Liver (tissue), 3 donors: Measurements from ENCODE around the gene DIAPH2.
"Not testable (repeated sequence)": the region's sequence is repeated elsewhere in the genome, so short reads cannot be mapped to it uniquely, and the experiment has no call there.

Experiments used
- JUND ChIP-seq, 2 donors: IDR thresholded peaks; 2 replicates each; pipeline ENCODE4 v1.6.1; 2016; ENCODE audit warnings: antibody characterized with exemption in 2 of 2
- RAD21 ChIP-seq, 2 donors: IDR thresholded peaks; 2 replicates each; pipeline ENCODE4 v1.6.1; 2016; ENCODE audit warnings: antibody characterized with exemption in 2 of 2, mild to moderate bottlenecking in 2 of 2
- RXRA ChIP-seq, 2 donors: IDR thresholded peaks; 2 replicates each; pipeline ENCODE4 v1.6.1; 2017 to 2018; ENCODE audit warnings: antibody characterized with exemption in 2 of 2, mild to moderate bottlenecking in 1 of 2
- YY1 ChIP-seq: IDR thresholded peaks from 2 replicates; pipeline ENCODE4 v1.6.1; 2016; ENCODE audit warnings: antibody characterized with exemption, mild to moderate bottlenecking
- ZBTB33 ChIP-seq: IDR thresholded peaks from 2 replicates; pipeline ENCODE4 v1.6.1; 2016; ENCODE audit warnings: antibody characterized with exemption
- TF ChIP-seq, protein P1 (sequence below): fragments of 150-350 bp; IDR thresholded peaks from 2 replicates; pipeline ENCODE4 v1.5.1; 2017; ENCODE audit warnings: improper control_type of control experiment, low read depth, low read length; ENCODE audit not compliant: missing input control
- TF ChIP-seq, protein P2 (sequence below): IDR thresholded peaks from 2 replicates; pipeline ENCODE4 v1.6.1; 2016; ENCODE audit warnings: antibody characterized with exemption
- donor health status: healthy.
- donor health status: healthy.

DNA sequence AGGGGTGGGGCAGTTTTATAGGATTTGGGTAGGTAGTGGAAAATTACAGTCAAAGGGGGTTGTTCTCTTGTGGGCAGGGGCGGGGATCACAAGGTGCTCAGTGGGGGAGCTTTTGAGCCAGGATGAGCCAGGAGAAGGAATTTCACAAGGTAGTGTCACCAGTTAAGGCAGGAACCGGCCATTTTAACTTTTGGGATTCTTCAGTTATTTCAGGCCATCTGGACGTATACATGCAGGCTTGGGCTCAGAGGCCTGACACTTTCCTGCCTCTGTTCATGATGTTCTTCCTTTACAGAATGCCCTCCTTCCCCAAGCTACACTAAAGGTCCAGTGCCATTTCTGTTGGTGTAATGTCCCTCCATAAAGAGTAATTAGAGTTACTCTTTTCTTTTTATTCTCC is 157.2 kb downstream of the DIAPH2 start:
- TF ChIP-seq YY1; RAD21 (IDR thresholded peaks at IDR 0.05); JUND (IDR thresholded peaks at IDR 0.05); RXRA (IDR thresholded peaks at IDR 0.05); ZBTB33: not testable (repeated sequence)
- TF ChIP-seq, protein P1, sequence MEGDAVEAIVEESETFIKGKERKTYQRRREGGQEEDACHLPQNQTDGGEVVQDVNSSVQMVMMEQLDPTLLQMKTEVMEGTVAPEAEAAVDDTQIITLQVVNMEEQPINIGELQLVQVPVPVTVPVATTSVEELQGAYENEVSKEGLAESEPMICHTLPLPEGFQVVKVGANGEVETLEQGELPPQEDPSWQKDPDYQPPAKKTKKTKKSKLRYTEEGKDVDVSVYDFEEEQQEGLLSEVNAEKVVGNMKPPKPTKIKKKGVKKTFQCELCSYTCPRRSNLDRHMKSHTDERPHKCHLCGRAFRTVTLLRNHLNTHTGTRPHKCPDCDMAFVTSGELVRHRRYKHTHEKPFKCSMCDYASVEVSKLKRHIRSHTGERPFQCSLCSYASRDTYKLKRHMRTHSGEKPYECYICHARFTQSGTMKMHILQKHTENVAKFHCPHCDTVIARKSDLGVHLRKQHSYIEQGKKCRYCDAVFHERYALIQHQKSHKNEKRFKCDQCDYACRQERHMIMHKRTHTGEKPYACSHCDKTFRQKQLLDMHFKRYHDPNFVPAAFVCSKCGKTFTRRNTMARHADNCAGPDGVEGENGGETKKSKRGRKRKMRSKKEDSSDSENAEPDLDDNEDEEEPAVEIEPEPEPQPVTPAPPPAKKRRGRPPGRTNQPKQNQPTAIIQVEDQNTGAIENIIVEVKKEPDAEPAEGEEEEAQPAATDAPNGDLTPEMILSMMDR, result not testable (repeated sequence)
- TF ChIP-seq, protein P2, sequence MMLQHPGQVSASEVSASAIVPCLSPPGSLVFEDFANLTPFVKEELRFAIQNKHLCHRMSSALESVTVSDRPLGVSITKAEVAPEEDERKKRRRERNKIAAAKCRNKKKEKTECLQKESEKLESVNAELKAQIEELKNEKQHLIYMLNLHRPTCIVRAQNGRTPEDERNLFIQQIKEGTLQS, result not testable (repeated sequence)
